HepG2 (cell line): ENCODE measurements around the gene FRMD6. TPM values are rescaled to one million over a fixed set of nuclear protein-coding genes. Genes with fewer than 3 reads are reported as not detected.

Experiments used
- DR1 ChIP-seq: sonication (generic); formaldehyde crosslinking; IDR thresholded peaks from 2 replicates; pipeline ENCODE4 v1.8.0; 2021; ENCODE audit warnings: mild to moderate bottlenecking, missing genetic modification reagents, inconsistent platforms
- FOXO1 ChIP-seq: sonication (generic); formaldehyde crosslinking; IDR thresholded peaks from 2 replicates; pipeline ENCODE4 v1.4.0; 2020; ENCODE audit warnings: missing genetic modification reagents
- FOXP1 ChIP-seq, 2 experiments: fragments of 450-650 bp in 1 of 2; IDR thresholded peaks; 2 replicates each; pipeline ENCODE4 v1.6.1; 2017 to 2018; ENCODE audit warnings: antibody characterized with exemption in 1 of 2
- KLF15 ChIP-seq: sonication (generic); formaldehyde crosslinking; IDR thresholded peaks from 2 replicates; pipeline ENCODE4 v1.8.1; 2023; ENCODE audit warnings: borderline replicate concordance, mild to moderate bottlenecking, inconsistent platforms, missing genetic modification reagents, mixed read lengths
- NBN ChIP-seq: fragments of 450-650 bp; conservative IDR thresholded peaks from 2 replicates; pipeline ENCODE4 v1.6.1; 2017
- NR2F6 ChIP-seq, 2 experiments: IDR thresholded peaks; 2 replicates each; pipeline ENCODE4 v1.6.1; 2016; ENCODE audit warnings: antibody characterized with exemption in 1 of 2, mild to moderate bottlenecking in 1 of 2
- PAWR ChIP-seq: sonication (generic); formaldehyde crosslinking; IDR thresholded peaks from 2 replicates; pipeline ENCODE4 v1.4.0; 2020; ENCODE audit warnings: missing genetic modification reagents, mild to moderate bottlenecking, borderline replicate concordance
- RCOR2 ChIP-seq: IDR thresholded peaks from 2 replicates; pipeline ENCODE4 v1.6.1; 2016; ENCODE audit warnings: missing biosample characterization, missing genetic modification reagents
- SAFB2 ChIP-seq: sonication (generic); formaldehyde crosslinking; IDR thresholded peaks from 2 replicates; pipeline ENCODE4 v1.5.1; 2020; ENCODE audit warnings: missing genetic modification reagents, low read depth, mild to moderate bottlenecking, borderline replicate concordance
- SMYD3 ChIP-seq: sonication (generic); formaldehyde crosslinking; IDR thresholded peaks from 2 replicates; pipeline ENCODE4 v1.8.1; 2023; ENCODE audit warnings: mild to moderate bottlenecking, missing genetic modification reagents
- SRSF4 ChIP-seq: fragments of 200-400 bp; formaldehyde crosslinking; IDR thresholded peaks from one replicate; pipeline ENCODE4 v1.6.1; 2018; ENCODE audit warnings: mild to moderate bottlenecking, low read depth, low read length, moderate library complexity; ENCODE audit not compliant: poor library complexity, severe bottlenecking
- TP53 ChIP-seq: sonication (generic); formaldehyde crosslinking; conservative IDR thresholded peaks from 2 replicates; pipeline ENCODE4 v1.4.0; 2020; ENCODE audit warnings: missing genetic modification reagents
- U2AF1 ChIP-seq: fragments of 200-400 bp; formaldehyde crosslinking; optimal IDR thresholded peaks from 2 replicates; pipeline ENCODE3; 2017; ENCODE audit warnings: mild to moderate bottlenecking, low read depth, low read length
- ZC3H4 ChIP-seq: sonication (generic); formaldehyde crosslinking; IDR thresholded peaks from 2 replicates; pipeline ENCODE4 v1.4.0; 2020; ENCODE audit warnings: missing genetic modification reagents, borderline replicate concordance
- ZNF138 ChIP-seq: sonication (generic); formaldehyde crosslinking; IDR thresholded peaks from 2 replicates; pipeline ENCODE4 v1.5.0; 2020; ENCODE audit warnings: mild to moderate bottlenecking, low read depth, missing genetic modification reagents
- ZNF234 ChIP-seq: sonication (generic); formaldehyde crosslinking; conservative IDR thresholded peaks from 2 replicates; pipeline ENCODE4 v1.5.1; 2020; ENCODE audit warnings: mild to moderate bottlenecking, missing genetic modification reagents
- ZNF292 ChIP-seq: sonication (generic); formaldehyde crosslinking; IDR thresholded peaks from 2 replicates; pipeline ENCODE4 v1.8.1; 2022; ENCODE audit warnings: mild to moderate bottlenecking, low read depth, missing genetic modification reagents, borderline replicate concordance
- ZNF329 ChIP-seq: sonication (generic); formaldehyde crosslinking; IDR thresholded peaks from 2 replicates; pipeline ENCODE4 v1.9.0; 2021; ENCODE audit warnings: low read depth, mild to moderate bottlenecking, missing genetic modification reagents
- ZNF615 ChIP-seq: sonication (generic); formaldehyde crosslinking; IDR thresholded peaks from 2 replicates; pipeline ENCODE4 v1.5.0; 2020; ENCODE audit warnings: mild to moderate bottlenecking, missing genetic modification reagents, borderline replicate concordance
- ZNF792 ChIP-seq: IDR thresholded peaks from 2 replicates; pipeline ENCODE4 v1.6.1; 2016
- ZZZ3 ChIP-seq: sonication (generic); formaldehyde crosslinking; IDR thresholded peaks from 2 replicates; pipeline ENCODE4 v1.4.0; 2020; ENCODE audit warnings: missing genetic modification reagents, mild to moderate bottlenecking, borderline replicate concordance
- polyA plus RNA-seq, 8 experiments: library from polyadenylated mRNA; depleted of rRNA in 3 of 8; stranded (reverse) in 7 of 8; unstranded in 1 of 8; fragments of >200 nt; fragmentation: Illumina TruSeq in 4 of 8; extraction: Trizol in 4 of 8; gene quantifications; 2 replicates each; pipeline versions ENCODE4 v1.2.1 to v1.2.3, GENCODE V29; 2011 to 2016; ENCODE audit warnings: low read depth in 4 of 8, missing spikeins in 1 of 8, mixed read lengths in 1 of 8; ENCODE audit not compliant: insufficient read depth in 1 of 8
- total RNA-seq, 5 experiments: library from RNA; depleted of rRNA; stranded (reverse); fragments of >200 nt; fragmentation: Illumina TruSeq; extraction: Trizol; gene quantifications; 2 replicates each; pipeline ENCODE4 v1.2.3, GENCODE V29; 2016; ENCODE audit warnings: low read depth in 1 of 5
- TF ChIP-seq, protein P1 (sequence below): sonication (generic); formaldehyde crosslinking; IDR thresholded peaks from 2 replicates; pipeline ENCODE4 v1.8.1; 2023; ENCODE audit warnings: missing genetic modification reagents, mild to moderate bottlenecking, borderline replicate concordance
- TF ChIP-seq, protein P2 (sequence below): sonication (generic); formaldehyde crosslinking; IDR thresholded peaks from 2 replicates; pipeline ENCODE4 v1.4.0; 2020; ENCODE audit warnings: mild to moderate bottlenecking, missing genetic modification reagents
- TF ChIP-seq, protein P3 (sequence below): fragments of 450-650 bp; IDR thresholded peaks from 2 replicates; pipeline ENCODE4 v1.6.1; 2016
- TF ChIP-seq, protein P4 (sequence below): IDR thresholded peaks from 2 replicates; pipeline ENCODE4 v1.6.1; 2018; ENCODE audit warnings: missing genetic modification reagents, mild to moderate bottlenecking, missing compliant biosample characterization
- TF ChIP-seq, protein P5 (sequence below): sonication (generic); IDR thresholded peaks from 2 replicates; pipeline ENCODE4 v1.6.1; 2016; ENCODE audit warnings: low read depth, borderline replicate concordance

FRMD6 gene
- total and polyA plus RNA-seq, 2 of the 13 experiments (the other 11 are each of a cell fraction or from before 2014, with no cell fraction given) = 2.4 to 5.4 TPM

DNA sequence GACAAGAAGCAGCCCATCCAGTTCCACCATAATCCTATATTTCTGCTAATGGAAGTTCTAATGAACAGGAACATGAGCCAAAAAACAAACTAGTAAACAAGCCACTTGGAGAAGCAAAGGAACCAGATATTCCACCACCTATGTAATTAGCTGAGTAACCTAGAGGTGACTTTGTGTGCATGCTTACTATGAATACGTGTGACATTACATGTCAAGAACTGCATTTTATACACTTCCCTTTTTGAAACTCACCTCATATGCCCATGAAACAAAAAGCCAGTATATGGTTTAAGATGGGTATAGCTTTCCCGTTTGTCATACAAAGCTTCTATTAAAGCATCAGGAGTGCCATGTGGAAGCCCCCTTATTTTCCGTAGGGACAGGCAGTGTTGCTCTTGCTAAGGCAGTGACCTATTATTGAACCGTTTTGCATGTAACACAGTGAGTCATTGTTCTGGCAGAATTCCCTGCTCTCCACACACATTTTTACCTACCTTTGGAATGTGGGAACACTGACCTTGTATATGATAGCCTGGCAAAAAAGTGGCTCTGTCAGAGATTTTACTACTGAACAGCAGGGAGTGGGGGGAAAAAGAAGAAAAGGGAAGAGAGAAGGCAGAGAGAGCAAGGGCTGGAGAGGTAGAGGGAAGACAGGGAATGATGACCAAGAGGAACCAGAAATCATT, 34.8 kb upstream of the FRMD6 start (continued):
- TF ChIP-seq ZNF292 (CRISPR knock-in tag) (no peak), DR1 (CRISPR knock-in tag) (no peak), TP53 (no peak), PAWR (CRISPR knock-in tag) (no peak), ZNF615 (CRISPR knock-in tag) (no peak), SMYD3 (CRISPR knock-in tag) (no peak), KLF15 (CRISPR knock-in tag) (no peak), FOXO1 (CRISPR knock-in tag) (peak; percentile 31; the same call in 1 of the 2 replicates), NR2F6 (IDR thresholded peaks at IDR 0.05) (peak; percentile 67), NR2F6 (CRISPR knock-in tag; IDR thresholded peaks at IDR 0.05) (peak; percentile 63), ZNF329 (CRISPR knock-in tag) (no peak), ZNF138 (no peak), ZNF792 (CRISPR knock-in tag) (no peak), SAFB2 (CRISPR knock-in tag) (no peak), SRSF4 (no peak), NBN (no peak), U2AF1 (no peak), ZC3H4 (CRISPR knock-in tag) (no peak), RCOR2 (CRISPR knock-in tag) (no peak), ZNF234 (CRISPR knock-in tag) (no peak), FOXP1 (IDR thresholded peaks at IDR 0.05) (no peak), FOXP1 (CRISPR knock-in tag; IDR thresholded peaks at IDR 0.05) (peak; percentile 34; the same call in 1 of the 2 replicates), ZZZ3 (no peak)
- TF ChIP-seq, protein P1, sequence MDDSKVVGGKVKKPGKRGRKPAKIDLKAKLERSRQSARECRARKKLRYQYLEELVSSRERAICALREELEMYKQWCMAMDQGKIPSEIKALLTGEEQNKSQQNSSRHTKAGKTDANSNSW = no peak
- TF ChIP-seq, protein P2, sequence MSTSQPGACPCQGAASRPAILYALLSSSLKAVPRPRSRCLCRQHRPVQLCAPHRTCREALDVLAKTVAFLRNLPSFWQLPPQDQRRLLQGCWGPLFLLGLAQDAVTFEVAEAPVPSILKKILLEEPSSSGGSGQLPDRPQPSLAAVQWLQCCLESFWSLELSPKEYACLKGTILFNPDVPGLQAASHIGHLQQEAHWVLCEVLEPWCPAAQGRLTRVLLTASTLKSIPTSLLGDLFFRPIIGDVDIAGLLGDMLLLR (CRISPR knock-in tag) = no peak
- TF ChIP-seq, protein P3, sequence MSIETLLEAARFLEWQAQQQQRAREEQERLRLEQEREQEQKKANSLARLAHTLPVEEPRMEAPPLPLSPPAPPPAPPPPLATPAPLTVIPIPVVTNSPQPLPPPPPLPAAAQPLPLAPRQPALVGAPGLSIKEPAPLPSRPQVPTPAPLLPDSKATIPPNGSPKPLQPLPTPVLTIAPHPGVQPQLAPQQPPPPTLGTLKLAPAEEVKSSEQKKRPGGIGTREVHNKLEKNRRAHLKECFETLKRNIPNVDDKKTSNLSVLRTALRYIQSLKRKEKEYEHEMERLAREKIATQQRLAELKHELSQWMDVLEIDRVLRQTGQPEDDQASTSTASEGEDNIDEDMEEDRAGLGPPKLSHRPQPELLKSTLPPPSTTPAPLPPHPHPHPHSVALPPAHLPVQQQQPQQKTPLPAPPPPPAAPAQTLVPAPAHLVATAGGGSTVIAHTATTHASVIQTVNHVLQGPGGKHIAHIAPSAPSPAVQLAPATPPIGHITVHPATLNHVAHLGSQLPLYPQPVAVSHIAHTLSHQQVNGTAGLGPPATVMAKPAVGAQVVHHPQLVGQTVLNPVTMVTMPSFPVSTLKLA = no peak
- TF ChIP-seq, protein P4, sequence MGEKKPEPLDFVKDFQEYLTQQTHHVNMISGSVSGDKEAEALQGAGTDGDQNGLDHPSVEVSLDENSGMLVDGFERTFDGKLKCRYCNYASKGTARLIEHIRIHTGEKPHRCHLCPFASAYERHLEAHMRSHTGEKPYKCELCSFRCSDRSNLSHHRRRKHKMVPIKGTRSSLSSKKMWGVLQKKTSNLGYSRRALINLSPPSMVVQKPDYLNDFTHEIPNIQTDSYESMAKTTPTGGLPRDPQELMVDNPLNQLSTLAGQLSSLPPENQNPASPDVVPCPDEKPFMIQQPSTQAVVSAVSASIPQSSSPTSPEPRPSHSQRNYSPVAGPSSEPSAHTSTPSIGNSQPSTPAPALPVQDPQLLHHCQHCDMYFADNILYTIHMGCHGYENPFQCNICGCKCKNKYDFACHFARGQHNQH (CRISPR knock-in tag) = no peak
- TF ChIP-seq, protein P5, sequence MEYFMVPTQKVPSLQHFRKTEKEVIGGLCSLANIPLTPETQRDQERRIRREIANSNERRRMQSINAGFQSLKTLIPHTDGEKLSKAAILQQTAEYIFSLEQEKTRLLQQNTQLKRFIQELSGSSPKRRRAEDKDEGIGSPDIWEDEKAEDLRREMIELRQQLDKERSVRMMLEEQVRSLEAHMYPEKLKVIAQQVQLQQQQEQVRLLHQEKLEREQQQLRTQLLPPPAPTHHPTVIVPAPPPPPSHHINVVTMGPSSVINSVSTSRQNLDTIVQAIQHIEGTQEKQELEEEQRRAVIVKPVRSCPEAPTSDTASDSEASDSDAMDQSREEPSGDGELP = no peak
